GM21390 (cell line): ENCODE data around the gene BMPER.

Experiments
- ATAC-seq: cut with Tn5 transposase; IDR thresholded peaks from one replicate; pipeline ENCODE4 v1.9.1; 2021; ENCODE audit not compliant: unreplicated experiment

Gene BMPER

GRCh38 chr7:34059136-34059828 is 153.9 kb downstream of the BMPER start:
- ATAC-seq: no peak

DNA sequence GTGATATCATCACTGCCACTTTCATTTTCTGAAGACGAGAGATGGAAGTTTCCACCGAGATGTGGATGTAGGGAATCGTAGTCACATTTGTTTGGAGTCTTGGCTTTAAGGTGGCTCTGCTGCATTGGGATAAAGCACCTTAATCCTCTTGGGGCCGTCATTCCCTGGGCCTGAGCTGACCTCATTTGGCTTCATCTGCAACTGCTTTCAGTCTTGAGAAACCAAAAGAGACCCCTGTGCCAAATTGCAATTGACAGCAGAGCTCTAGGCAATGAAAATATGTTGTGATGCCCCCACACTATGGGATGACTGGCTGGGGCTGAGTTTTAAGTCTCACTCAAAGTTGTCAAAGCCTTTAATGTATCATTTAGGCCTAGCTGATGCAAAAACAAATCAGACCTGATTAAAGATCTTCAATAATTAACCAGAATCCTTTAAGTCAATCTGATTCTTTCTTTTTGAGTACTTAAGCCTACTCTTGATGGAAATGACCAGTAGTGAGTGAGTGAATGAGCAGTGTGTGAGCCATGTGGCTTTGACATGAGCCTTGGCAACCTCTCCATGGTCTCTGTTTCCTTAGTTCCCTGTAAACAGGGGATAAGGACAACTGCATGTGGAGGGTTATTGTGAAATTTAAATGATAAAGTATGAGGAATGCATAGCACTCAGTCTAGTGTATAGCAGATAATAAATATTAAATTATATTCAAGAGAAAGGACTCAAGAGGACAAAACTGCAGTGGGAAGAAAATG is 155.0 kb downstream of the BMPER start:
- no peak for ATAC-seq

GRCh38 chr7:34061149-34061548 is 155.8 kb downstream of the BMPER start:
- ATAC-seq: no peak

GRCh38 chr7:34062341-34062740 is 157.0 kb downstream of the BMPER start:
- no peak for ATAC-seq

GRCh38 chr7:34062826-34063225 is 157.5 kb downstream of the BMPER start:
- ATAC-seq: no peak

GRCh38 chr7:34064519-34065158 is 159.3 kb downstream of the BMPER start:
- ATAC-seq: no peak

- ATAC-seq: no peak
Observed at GRCh38 chr7:34066411-34066810, 161.1 kb downstream of the BMPER start.

DNA sequence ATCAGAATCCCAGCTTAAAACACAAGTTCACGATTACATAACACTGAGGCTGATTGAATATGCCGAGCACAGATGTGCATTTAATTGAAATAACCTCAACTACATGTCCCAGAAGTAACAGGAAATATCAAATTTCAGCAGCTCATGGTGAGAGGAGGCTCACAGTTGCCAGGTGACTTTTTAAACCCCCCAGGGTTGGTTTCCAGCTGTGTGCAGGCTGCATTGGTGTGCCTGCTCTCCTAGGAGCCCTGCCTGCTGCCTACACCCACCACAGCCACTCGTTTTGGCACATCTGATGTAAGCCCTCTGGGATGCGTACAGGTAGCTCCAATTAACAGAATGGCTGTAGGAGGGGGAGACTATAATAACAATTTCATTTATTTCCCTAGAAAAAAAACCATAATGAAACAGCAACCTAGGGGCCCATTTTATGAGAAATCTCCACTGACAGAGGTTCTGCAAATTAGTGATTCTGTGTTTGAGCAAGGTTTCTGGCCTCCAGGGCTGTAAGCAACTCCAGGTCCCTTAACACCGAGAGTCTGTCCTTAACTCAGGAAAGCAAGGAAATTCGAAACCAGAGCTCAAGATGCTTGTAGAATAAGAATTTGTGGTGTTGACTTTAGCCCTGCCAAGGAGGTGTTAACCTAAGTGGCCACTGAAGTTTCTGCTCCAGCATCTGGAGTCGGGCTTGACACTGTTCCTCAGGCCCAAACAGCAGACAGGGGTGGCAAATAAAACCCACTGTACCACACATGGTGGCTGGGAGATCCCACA is 161.9 kb downstream of the BMPER start:
- ATAC-seq: no peak

DNA sequence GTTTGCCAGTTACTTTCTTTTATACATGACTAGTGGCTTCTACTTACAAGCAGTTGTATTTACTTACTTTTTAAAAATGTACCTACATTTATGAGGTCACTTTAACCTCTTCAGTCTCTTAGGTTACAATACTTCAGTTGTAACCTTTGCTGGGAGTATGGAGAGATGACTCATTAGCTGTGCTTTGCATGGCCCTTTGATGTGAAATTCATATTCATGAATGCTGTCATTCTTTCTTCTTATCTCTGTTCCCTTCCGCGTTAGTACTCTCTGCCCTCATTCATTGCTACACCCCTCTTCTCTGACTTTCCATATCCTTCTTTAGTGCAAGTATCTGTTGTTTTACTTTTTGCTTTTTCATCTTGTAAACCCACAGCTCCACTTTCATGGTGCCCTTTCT is 164.3 kb downstream of the BMPER start:
- no peak for ATAC-seq

DNA sequence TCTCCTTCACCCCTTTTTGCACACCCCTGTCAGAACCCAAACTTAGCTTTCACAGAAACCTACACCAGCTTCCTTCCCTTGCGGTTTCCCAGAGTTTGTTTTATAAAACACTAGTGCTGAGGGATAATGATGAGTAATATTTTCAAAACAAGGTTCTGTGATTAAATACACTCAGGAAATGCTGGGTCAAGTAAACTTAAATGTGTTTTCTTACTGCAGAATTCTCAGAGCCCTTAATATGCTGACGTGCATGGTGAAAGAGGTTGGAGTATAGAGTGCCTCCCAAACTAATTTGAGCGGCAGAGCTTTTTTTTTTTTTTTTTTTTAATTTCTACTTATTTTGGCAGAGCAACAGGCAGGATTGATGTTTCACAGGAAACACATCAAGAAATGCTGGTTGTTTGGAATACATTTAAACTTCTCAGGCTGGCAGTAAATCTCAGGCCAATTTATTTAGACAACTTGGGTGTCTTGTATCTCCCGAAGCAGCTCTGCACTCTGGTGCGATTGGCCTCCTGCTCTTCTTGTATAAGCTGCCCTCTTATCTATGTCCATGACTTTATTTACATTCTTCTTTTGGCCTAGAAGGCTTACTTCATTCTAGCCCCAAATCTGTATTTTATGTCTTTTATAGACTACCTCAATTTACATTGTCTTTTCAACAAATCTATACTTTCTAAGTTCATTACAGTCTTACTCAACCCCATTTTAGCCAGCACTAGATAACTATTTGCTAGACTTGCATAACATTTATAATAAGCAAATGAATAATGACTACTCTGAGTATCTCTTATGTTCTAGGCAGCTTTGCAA is 165.4 kb downstream of the BMPER start:
- no peak for ATAC-seq

- ATAC-seq: no peak
Observed at GRCh38 chr7:34073676-34074075, 168.3 kb downstream of the BMPER start.

DNA sequence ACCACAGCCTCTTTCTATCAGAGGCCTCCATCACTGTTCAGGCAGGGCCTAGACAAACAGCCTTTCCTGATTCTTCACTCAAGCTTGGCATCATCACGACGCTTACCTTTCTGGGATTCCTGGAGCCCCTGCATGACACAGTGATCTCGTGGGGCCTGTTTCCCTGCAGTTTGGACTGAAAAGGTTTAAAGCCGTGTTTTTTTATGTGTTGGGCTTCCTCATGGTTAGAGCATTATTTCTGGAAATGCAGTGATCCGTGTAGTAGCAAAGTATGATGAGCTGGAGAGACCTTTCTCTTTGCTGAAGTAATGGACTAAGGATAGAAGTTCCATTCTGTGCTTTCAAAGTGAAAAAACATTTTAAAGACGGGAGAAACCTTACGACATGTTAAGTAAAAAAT is 169.1 kb downstream of the BMPER start:
- no peak for ATAC-seq

DNA sequence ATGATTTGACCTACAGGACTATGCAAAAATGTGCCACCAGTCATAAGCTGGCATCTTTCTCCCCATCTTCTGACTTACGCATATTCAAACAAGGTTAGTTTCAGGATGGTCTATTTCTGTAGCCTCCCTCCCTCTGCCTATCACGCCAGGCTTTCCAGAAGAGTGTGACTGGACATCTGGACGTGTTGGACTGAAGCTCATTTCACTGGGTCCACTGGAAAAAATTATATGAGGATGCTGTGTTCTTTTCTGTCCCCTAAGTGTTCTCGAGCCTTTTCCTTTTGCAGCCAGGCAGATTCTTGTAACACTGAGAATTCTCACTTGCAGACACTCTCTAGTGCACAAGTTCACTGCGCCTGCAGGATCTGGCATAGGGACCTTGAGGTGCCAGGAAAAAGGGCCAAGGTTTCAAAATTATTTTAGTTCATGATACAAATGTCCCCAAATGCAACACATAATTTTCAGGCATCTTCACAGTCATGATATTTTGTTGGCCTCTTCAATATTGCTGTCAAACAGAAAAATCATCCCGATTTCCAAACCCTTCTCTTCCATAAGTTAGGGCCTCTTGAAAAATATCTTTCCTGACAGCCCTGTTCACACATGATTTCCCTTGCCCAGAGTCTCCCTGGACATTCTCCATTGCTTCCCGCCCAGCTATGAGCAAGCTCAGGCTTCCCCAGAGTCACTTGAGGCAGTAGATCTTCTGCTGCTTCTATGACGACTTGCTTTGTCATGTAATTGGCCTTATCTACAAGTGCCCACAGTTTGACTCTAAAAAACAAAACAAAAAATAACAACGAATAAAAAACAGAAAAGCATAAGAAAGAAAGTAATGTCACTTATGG is 170.4 kb downstream of the BMPER start:
- ATAC-seq: no peak

- no peak for ATAC-seq
Observed at GRCh38 chr7:34077168-34077567, 171.8 kb downstream of the BMPER start.

- ATAC-seq: no peak
Observed at GRCh38 chr7:34078864-34079263, 173.5 kb downstream of the BMPER start.

GRCh38 chr7:34080513-34080912 is 175.2 kb downstream of the BMPER start:
- no peak for ATAC-seq

- ATAC-seq: no peak
Observed at GRCh38 chr7:34081935-34082334, 176.6 kb downstream of the BMPER start.

GRCh38 chr7:34083440-34083839 is 178.1 kb downstream of the BMPER start:
- no peak for ATAC-seq

DNA sequence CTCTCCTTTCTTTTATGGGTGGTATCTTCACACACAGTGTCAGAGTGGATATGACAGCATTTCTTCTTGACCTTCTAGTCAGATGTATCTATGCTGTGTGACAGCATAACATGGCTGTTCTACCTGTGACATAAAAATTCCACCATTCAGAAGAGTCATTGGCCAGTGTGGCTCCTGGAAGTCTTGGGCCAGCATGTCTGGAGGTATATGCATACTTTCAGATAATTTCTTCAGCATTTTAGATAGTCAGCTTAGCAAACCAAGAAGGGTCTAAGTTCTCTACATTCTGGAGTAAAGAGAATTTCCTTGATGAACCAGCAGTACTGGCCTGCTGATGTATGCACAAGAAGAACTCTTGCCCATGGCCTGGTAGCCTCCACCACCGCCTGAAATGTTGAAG is 179.3 kb downstream of the BMPER start:
- no peak for ATAC-seq

DNA sequence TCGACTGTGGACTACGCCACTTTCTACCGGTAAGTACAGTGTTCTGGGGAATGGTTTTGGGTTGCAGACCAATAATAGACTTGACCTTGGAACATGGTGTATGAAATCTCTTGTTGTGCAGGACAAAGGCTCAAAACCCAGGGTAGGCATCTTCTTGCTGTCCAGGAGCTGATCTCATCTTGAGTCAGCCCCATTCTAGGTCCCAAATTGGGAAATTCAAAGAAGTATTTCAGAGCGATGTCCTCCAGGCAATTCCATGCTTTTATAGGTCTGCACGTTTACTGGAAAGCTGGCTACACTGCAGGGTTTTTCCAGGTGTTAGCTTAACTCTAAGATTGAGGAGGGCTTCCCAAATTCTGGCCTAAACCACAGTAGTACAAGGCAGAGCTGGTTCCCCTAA is 180.7 kb downstream of the BMPER start:
- no peak for ATAC-seq
